Activated CD8-positive, alpha-beta memory T cell treated with anti-CD3 and anti-CD28 coated beads, Interleukin-2, amount 50 U/mL, for 24 hours (primary cell): Measurements from ENCODE around the gene FARS2.

ENCODE experiments used
- DNase-seq: peaks from one replicate; pipeline ENCODE4 v3.0.0-alpha.2; 2020; ENCODE audit errors: extremely low read depth

FARS2 gene

DNA sequence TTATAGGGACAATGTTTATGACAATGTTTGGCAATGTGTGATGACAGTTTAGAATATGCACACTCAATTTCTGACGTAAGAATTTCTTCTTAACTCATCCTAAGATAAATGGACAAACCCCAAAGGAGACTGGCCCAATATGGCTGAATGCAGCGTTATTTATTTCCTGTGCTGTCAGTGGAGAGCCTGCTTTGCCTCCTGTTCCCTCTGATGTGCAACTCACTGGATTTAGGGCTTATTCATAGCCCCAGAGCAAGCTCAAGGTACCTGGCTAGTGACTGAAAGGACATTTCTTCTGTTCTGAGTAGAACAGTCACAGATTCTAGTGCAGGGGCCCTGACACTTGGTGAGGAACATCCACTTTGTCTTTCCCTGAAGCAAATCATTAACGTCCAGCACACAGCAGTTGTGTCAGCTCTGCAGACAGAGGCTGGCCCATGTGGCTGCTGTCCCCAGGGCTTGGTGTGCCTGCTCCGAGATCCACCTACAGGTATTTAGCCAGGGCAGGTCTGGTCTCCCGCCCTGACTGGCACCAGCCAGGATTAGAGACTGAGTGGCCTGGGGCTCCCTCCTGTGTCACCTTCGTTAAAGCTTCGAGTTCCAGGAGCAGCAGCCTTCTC is 64.8 kb downstream of the FARS2 start:
- DNase-seq, result no peak

GRCh38 chr6:5328800-5329199 is 67.5 kb downstream of the FARS2 start:
- no peak for DNase-seq

GRCh38 chr6:5331845-5332442 is 70.6 kb downstream of the FARS2 start:
- DNase-seq, result no peak

DNA sequence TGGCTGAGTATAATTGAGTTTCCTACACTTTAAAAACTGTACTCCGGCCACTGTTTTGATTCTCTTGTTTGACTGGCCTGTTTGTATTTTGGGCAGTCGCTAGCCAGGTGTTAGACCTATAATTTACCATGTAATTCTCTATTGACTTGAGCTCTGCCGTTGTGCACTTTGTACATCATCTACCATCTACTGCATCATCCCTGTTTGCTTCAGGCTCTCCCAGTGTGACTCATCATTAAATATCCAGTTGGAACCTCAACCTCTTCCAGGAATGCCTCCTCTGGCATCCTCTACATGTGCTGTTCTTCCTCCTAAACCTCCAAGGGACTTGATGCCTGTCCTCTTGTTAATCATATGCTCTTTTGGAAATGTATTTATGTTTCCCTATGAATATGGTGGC is 72.3 kb downstream of the FARS2 start:
- DNase-seq, result no peak

- no peak for DNase-seq
These were observed 73.0 kb downstream of the FARS2 start for GRCh38 chr6:5334341-5334740.

GRCh38 chr6:5335020-5335419 is 73.7 kb downstream of the FARS2 start:
- DNase-seq, result no peak

DNA sequence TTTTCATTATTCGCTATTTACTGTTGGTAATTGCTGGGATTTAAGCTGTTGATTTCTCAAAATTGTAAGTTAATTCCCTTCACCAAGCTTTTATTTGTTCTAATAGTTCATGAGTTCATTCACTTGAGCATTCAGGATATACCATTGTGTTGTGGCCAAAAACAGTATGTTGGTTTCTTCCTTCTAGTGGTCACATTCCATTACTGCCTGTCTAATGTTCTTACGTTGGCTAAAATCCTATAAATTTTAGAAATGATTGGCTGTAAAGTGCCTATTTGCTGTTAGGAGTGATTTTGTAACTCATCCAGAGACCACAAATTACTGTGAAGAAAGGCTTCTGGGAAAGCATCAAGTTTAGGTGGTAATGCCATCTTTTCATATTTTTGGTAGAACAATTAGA is 76.3 kb downstream of the FARS2 start:
- no peak for DNase-seq

- DNase-seq, result no peak
These were observed 77.1 kb downstream of the FARS2 start for GRCh38 chr6:5338177-5338960.

GRCh38 chr6:5339786-5340185 is 78.5 kb downstream of the FARS2 start:
- DNase-seq, result no peak

- DNase-seq, result no peak
These were observed 80.5 kb downstream of the FARS2 start for GRCh38 chr6:5341845-5342244.

- no peak for DNase-seq
These were observed 82.7 kb downstream of the FARS2 start for GRCh38 chr6:5343998-5344397.

GRCh38 chr6:5345324-5345723 is 84.0 kb downstream of the FARS2 start:
- DNase-seq, result no peak

GRCh38 chr6:5351552-5352210 is 90.4 kb downstream of the FARS2 start:
- no peak for DNase-seq

GRCh38 chr6:5353971-5354370 is 92.7 kb downstream of the FARS2 start:
- no peak for DNase-seq

DNA sequence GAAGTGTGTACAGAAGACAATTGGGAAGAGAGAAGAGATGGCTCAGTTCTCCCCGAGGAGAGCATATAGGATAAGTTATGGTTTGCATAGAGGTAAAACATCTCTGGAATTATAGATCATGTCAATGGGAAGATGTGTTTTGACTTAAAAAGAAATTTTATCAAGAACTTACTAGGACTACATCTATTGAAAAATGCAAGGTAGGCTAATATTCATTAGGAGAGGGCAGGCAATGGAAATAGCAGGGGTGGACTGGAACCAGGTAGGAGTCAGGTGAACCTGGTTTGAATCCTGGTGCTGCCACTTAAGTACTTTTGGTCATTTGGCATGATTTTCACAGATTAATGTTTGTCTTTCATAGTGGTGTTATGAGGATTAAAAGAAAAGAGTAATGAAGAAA is 96.2 kb downstream of the FARS2 start:
- no peak for DNase-seq

- DNase-seq, result no peak
These were observed 98.1 kb downstream of the FARS2 start for GRCh38 chr6:5359417-5359816.

DNA sequence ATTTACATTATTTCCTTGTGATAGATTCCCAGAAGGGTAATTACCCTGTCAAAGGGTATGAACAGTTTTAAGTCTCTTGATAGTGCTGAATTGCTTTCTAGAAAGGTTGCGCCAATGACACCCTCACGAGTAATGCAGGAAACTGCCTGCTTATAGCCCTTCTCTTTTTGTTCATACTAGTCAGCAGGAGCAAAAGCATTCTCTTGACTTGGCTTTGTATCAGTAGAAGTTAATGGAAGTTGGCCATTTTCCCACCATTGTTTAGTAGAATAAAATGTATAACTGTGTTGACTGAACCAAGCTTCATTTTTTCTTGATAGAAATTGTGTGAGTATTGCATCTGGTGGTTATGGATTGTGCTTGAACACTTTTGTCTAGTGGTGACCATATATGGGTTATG is 100.1 kb downstream of the FARS2 start:
- no peak for DNase-seq

GRCh38 chr6:5365436-5366195 is 104.3 kb downstream of the FARS2 start:
- DNase-seq, result no peak

GRCh38 chr6:5366941-5367340 is 105.6 kb downstream of the FARS2 start:
- DNase-seq, result no peak

DNA sequence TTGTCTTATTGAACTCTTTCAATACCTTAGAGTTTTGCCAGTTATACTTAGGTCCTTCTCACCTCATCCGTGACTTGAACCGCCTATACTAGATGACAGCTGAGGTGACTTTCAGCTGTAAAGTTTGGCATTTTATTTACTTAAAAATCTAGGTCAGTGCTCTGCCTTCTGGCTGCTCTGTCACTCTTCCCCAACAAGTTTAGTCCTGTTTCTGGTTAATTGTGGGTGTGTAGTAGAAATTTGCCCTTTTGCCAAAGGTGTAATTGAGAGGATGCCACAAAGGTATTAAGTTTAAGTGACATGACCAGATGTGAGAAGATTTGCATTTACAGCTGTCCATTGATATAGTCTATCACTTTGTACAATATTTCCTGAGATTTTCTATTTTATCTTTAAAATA is 106.2 kb downstream of the FARS2 start:
- no peak for DNase-seq

- DNase-seq, result no peak
These were observed 112.1 kb downstream of the FARS2 start for GRCh38 chr6:5373430-5373829.

DNA sequence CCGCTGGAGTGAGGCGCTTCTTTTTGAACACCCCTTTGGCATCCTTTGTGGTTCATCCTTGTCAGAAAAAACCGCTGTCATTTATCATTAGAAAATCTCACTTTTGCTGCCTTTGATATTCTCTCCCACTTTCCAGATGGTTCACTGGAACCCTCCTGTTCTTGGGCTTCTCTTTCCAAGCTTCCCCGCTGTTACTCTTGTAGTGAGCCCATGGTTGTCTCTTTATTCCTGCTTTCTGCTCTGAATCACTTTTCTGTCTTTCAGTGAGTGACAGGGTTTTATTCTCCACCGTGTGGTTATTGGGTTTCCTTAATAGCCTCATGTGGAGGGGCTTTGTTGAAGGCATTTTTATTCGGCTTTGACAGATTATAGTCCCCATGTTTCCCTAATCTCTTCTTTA is 117.0 kb downstream of the FARS2 start:
- DNase-seq, result no peak
